ENCODE data around the gene TRUB1.
A peak's percentile ranks its signal among the peaks of the same experiment; 100 is the strongest.

Gene TRUB1

GRCh38 chr10:114990586-114990985 lies 52.6 kb downstream of the TRUB1 start:
- no peak overlapping the region for H2BK12ac ChIP-seq (ENCODE audit: low read length in 2 of 2)
- H2BK120ac ChIP-seq (ENCODE audit: low read depth, low read length) = no peak overlapping the region
- no peak overlapping the region for H3K18ac ChIP-seq (ENCODE audit: low read depth in 1 of 2, low read length in 2 of 2)
- peaks cover under 1 to 4% of the 10 kb centered on the region in 2 experiments for H3K36me3 ChIP-seq (ENCODE audit: control insufficient read depth in 1 of 2, insufficient read depth in 2 of 2, low read depth in 1 of 2, low read length in 2 of 2)
- H4K91ac ChIP-seq (ENCODE audit: low read length) = no peak overlapping the region
- no peak overlapping the region for H3K9ac ChIP-seq (ENCODE audit: low read length)
- DNase-seq = no peak
- no peak overlapping the region for H3K27ac ChIP-seq (ENCODE audit: low read length, poor library complexity, severe bottlenecking)
- no peak overlapping the region for H3K4me3 ChIP-seq (ENCODE audit: insufficient read depth in 1 of 2, low read depth in 1 of 2, low read length in 2 of 2)
- no peak overlapping the region for H2BK5ac ChIP-seq (ENCODE audit: low read depth, low read length, poor library complexity, severe bottlenecking)
- H3K23ac ChIP-seq (ENCODE audit: low read length in 2 of 2) = no peak overlapping the region
- 82% methylated on average over 3 of the region's 3 CpGs for WGBS
- H4K8ac ChIP-seq (ENCODE audit: low read length) = no peak overlapping the region
- no peak overlapping the region for H3K4ac ChIP-seq (ENCODE audit: low read depth in 1 of 2, low read length in 2 of 2)
- peaks cover 12% of the 10 kb centered on the region for H3K9me3 ChIP-seq (ENCODE audit: control insufficient read depth, low read length)
- no peak overlapping the region for H2BK15ac ChIP-seq (ENCODE audit: low read depth, poor library complexity, severe bottlenecking)
- peaks cover 14% of the 10 kb centered on the region for H3K79me1 ChIP-seq (replicated peaks; ENCODE audit: low read length, poor library complexity, severe bottlenecking)
- no peak overlapping the region for H3K4me2 ChIP-seq (ENCODE audit: low read length, poor library complexity, severe bottlenecking)
- peaks cover 5% of the 10 kb centered on the region for H3K4me1 ChIP-seq (ENCODE audit: control insufficient read depth, insufficient read depth, low read depth, low read length)
- no peak overlapping the region for H2AFZ ChIP-seq (ENCODE audit: low read depth, low read length)
- H2AK5ac ChIP-seq (ENCODE audit: low read length, severe bottlenecking) = no peak overlapping the region
- no peaks in the 10 kb centered on the region for H3K27me3 ChIP-seq (ENCODE audit: control insufficient read depth in 1 of 2, insufficient read depth in 1 of 2, low read length in 2 of 2)
- no peak overlapping the region for H3K14ac ChIP-seq (ENCODE audit: low read length in 2 of 2)

DNA sequence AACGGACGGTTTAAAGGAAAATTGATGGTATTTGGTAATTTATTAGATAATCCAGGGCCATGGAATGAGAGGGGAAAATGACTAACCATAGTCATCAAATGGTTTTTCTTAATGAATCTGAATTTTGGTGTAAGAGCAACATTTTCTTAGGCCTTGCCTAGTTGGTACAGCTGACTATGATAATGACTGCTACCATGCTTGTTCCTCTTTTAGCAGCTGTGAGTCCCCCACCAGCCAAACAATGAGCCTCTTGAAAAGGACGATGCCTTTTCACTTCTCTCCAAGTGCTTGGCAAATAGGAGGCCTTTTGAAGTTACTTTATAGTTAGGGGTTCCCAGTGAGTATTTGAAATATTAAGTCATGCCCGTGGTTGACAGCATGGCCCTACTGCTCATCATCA lies 53.0 kb downstream of the TRUB1 start:
- Histone ChIP-seq H3K14ac (ENCODE audit: low read length in 2 of 2) (no peak overlapping the region), H2AFZ (ENCODE audit: low read depth, low read length) (no peak overlapping the region), H4K91ac (ENCODE audit: low read length) (no peak overlapping the region), H2BK5ac (ENCODE audit: low read depth, low read length, poor library complexity, severe bottlenecking) (no peak overlapping the region), H2BK12ac (ENCODE audit: low read length in 2 of 2) (no peak overlapping the region), H3K4me2 (ENCODE audit: low read length, poor library complexity, severe bottlenecking) (no peak overlapping the region), H3K9ac (ENCODE audit: low read length) (no peak overlapping the region), H3K18ac (ENCODE audit: low read depth in 1 of 2, low read length in 2 of 2) (no peak overlapping the region), H3K4me1 (ENCODE audit: control insufficient read depth, insufficient read depth, low read depth, low read length) (peaks cover 5% of the 10 kb centered on the region), H2BK15ac (ENCODE audit: low read depth, poor library complexity, severe bottlenecking) (no peak overlapping the region), H3K9me3 (ENCODE audit: control insufficient read depth, low read length) (peaks cover 8% of the 10 kb centered on the region), H3K4me3 (ENCODE audit: insufficient read depth in 1 of 2, low read depth in 1 of 2, low read length in 2 of 2) (no peak overlapping the region), H3K27ac (ENCODE audit: low read length, poor library complexity, severe bottlenecking) (no peak overlapping the region), H2AK5ac (ENCODE audit: low read length, severe bottlenecking) (no peak overlapping the region), H2BK120ac (ENCODE audit: low read depth, low read length) (no peak overlapping the region), H3K4ac (ENCODE audit: low read depth in 1 of 2, low read length in 2 of 2) (no peak overlapping the region), H3K79me1 (replicated peaks; ENCODE audit: low read length, poor library complexity, severe bottlenecking) (peaks cover 14% of the 10 kb centered on the region), H3K36me3 (ENCODE audit: control insufficient read depth in 1 of 2, insufficient read depth in 2 of 2, low read depth in 1 of 2, low read length in 2 of 2) (peaks cover 0 to 4% of the 10 kb centered on the region in 2 experiments), H4K8ac (ENCODE audit: low read length) (no peak overlapping the region), H3K27me3 (ENCODE audit: control insufficient read depth in 1 of 2, insufficient read depth in 1 of 2, low read length in 2 of 2) (no peaks in the 10 kb centered on the region), H3K23ac (ENCODE audit: low read length in 2 of 2) (no peak overlapping the region)
- DNase-seq = no peak
- WGBS = 93% methylated on average over 3 of the region's 4 CpGs

GRCh38 chr10:114992189-114992775 lies 54.3 kb downstream of the TRUB1 start:
- Histone ChIP-seq H3K4me1 (ENCODE audit: control insufficient read depth, insufficient read depth, low read depth, low read length) (peaks cover 5% of the 10 kb centered on the region), H2BK15ac (ENCODE audit: low read depth, poor library complexity, severe bottlenecking) (no peak overlapping the region), H2AK5ac (ENCODE audit: low read length, severe bottlenecking) (no peak overlapping the region), H3K27ac (ENCODE audit: low read length, poor library complexity, severe bottlenecking) (no peak overlapping the region), H3K18ac (ENCODE audit: low read depth in 1 of 2, low read length in 2 of 2) (no peak overlapping the region), H4K91ac (ENCODE audit: low read length) (no peak overlapping the region), H3K79me1 (replicated peaks; ENCODE audit: low read length, poor library complexity, severe bottlenecking) (peaks cover 10% of the 10 kb centered on the region), H3K27me3 (ENCODE audit: control insufficient read depth in 1 of 2, insufficient read depth in 1 of 2, low read length in 2 of 2) (no peaks in the 10 kb centered on the region), H3K36me3 (ENCODE audit: control insufficient read depth in 1 of 2, insufficient read depth in 2 of 2, low read depth in 1 of 2, low read length in 2 of 2) (peaks cover 0 to 4% of the 10 kb centered on the region in 2 experiments), H2AFZ (ENCODE audit: low read depth, low read length) (no peak overlapping the region), H3K14ac (ENCODE audit: low read length in 2 of 2) (no peak overlapping the region), H3K9ac (ENCODE audit: low read length) (no peak overlapping the region), H3K4me3 (ENCODE audit: insufficient read depth in 1 of 2, low read depth in 1 of 2, low read length in 2 of 2) (no peak overlapping the region), H3K9me3 (ENCODE audit: control insufficient read depth, low read length) (no peaks in the 10 kb centered on the region), H2BK120ac (ENCODE audit: low read depth, low read length) (no peak overlapping the region), H2BK12ac (ENCODE audit: low read length in 2 of 2) (no peak overlapping the region), H2BK5ac (ENCODE audit: low read depth, low read length, poor library complexity, severe bottlenecking) (no peak overlapping the region), H3K4ac (ENCODE audit: low read depth in 1 of 2, low read length in 2 of 2) (no peak overlapping the region), H3K23ac (ENCODE audit: low read length in 2 of 2) (no peak overlapping the region), H4K8ac (ENCODE audit: low read length) (no peak overlapping the region), H3K4me2 (ENCODE audit: low read length, poor library complexity, severe bottlenecking) (no peak overlapping the region)
- no peak for DNase-seq
- 91% methylated on average over 8 of the region's 9 CpGs for WGBS

- H3K4ac ChIP-seq (ENCODE audit: low read depth in 1 of 2, low read length in 2 of 2) = no peak overlapping the region
- H3K23ac ChIP-seq (ENCODE audit: low read length in 2 of 2) = no peak overlapping the region
- no peaks in the 10 kb centered on the region for H3K9me3 ChIP-seq (ENCODE audit: control insufficient read depth, low read length)
- no peak overlapping the region for H3K4me3 ChIP-seq (ENCODE audit: insufficient read depth in 1 of 2, low read depth in 1 of 2, low read length in 2 of 2)
- H4K8ac ChIP-seq (ENCODE audit: low read length) = no peak overlapping the region
- H2BK15ac ChIP-seq (ENCODE audit: low read depth, poor library complexity, severe bottlenecking) = no peak overlapping the region
- peak overlapping the region; percentile 41 for H3K27ac ChIP-seq (ENCODE audit: low read length, poor library complexity, severe bottlenecking)
- no peak overlapping the region for H4K91ac ChIP-seq (ENCODE audit: low read length)
- peak; percentile 53 for DNase-seq
- no peaks in the 10 kb centered on the region for H3K27me3 ChIP-seq (ENCODE audit: control insufficient read depth in 1 of 2, insufficient read depth in 1 of 2, low read length in 2 of 2)
- H3K79me1 ChIP-seq (replicated peaks; ENCODE audit: low read length, poor library complexity, severe bottlenecking) = peaks cover 3% of the 10 kb centered on the region
- peaks cover 5% of the 10 kb centered on the region for H3K4me1 ChIP-seq (ENCODE audit: control insufficient read depth, insufficient read depth, low read depth, low read length)
- no peak overlapping the region for H3K4me2 ChIP-seq (ENCODE audit: low read length, poor library complexity, severe bottlenecking)
- no peak overlapping the region for H2AFZ ChIP-seq (ENCODE audit: low read depth, low read length)
- no peak overlapping the region for H3K14ac ChIP-seq (ENCODE audit: low read length in 2 of 2)
- no peak overlapping the region for H2BK120ac ChIP-seq (ENCODE audit: low read depth, low read length)
- WGBS = 48% methylated on average over 3 of the region's 6 CpGs
- H2BK12ac ChIP-seq (ENCODE audit: low read length in 2 of 2) = no peak overlapping the region
- H3K18ac ChIP-seq (ENCODE audit: low read depth in 1 of 2, low read length in 2 of 2) = no peak overlapping the region
- H2BK5ac ChIP-seq (ENCODE audit: low read depth, low read length, poor library complexity, severe bottlenecking) = no peak overlapping the region
- no peak overlapping the region for H3K9ac ChIP-seq (ENCODE audit: low read length)
- H3K36me3 ChIP-seq (ENCODE audit: control insufficient read depth in 1 of 2, insufficient read depth in 2 of 2, low read depth in 1 of 2, low read length in 2 of 2) = peaks cover 0 to 4% of the 10 kb centered on the region in 2 experiments
- peak overlapping the region; percentile 88 for H2AK5ac ChIP-seq (ENCODE audit: low read length, severe bottlenecking)
These were observed 57.7 kb downstream of the TRUB1 start for GRCh38 chr10:114995468-114996247.

Measured in mesenchymal stem cell (in vitro differentiated cells and primary cell).